Upper lobe of right lung (tissue), 1 donor: ENCODE data around the gene PSME1. TPM values are rescaled to one million over a fixed set of nuclear protein-coding genes. Genes with fewer than 3 reads are reported as not detected.
A peak's percentile ranks its signal among the peaks of the same experiment; 100 is the strongest.

Experiments used
- ATAC-seq: fragments of 200-7000 bp; cut with Tn5 transposase; one replicate; pipeline ENCODE4 v1.9.1; 2020; ENCODE audit warnings: mild to moderate bottlenecking, moderate library complexity
- DNase-seq: peaks from one replicate; pipeline ENCODE4 v3.0.0-alpha.2; 2020
- H3K27ac ChIP-seq: fragments of 200-600 bp; one replicate; pipeline ENCODE4 v1.8.0; 2022
- H3K27me3 ChIP-seq: fragments of 200-600 bp; one replicate; pipeline ENCODE4 v1.8.0; 2022; ENCODE audit warnings: mild to moderate bottlenecking
- H3K36me3 ChIP-seq: fragments of 200-600 bp; one replicate; pipeline ENCODE4 v1.8.0; 2022
- H3K4me1 ChIP-seq: fragments of 200-600 bp; one replicate; pipeline ENCODE4 v1.8.0; 2022
- H3K4me3 ChIP-seq: fragments of 200-600 bp; one replicate; pipeline ENCODE4 v1.8.0; 2022; ENCODE audit warnings: mild to moderate bottlenecking
- H3K9me3 ChIP-seq: fragments of 200-600 bp; one replicate; pipeline ENCODE4 v1.8.0; 2022
- intact Hi-C: fragments of 100-400 bp; cut with DNase I; formaldehyde crosslinking; loops from one replicate; pipeline ENCODE4 v1.11.0; 2022
- total RNA-seq: library from RNA; stranded (reverse); fragmentation: NEBNext Ultra II Directional; extraction: Animal tissue kit (Norgen Biotek cat#: 25700); gene quantifications from one replicate; pipeline ENCODE4 v1.2.1, GENCODE V29; 2021
- TF ChIP-seq, protein P1 (sequence below): fragments of 200-600 bp; IDR thresholded peaks from one replicate; pipeline ENCODE4 v1.8.0; 2022; ENCODE audit warnings: antibody characterized with exemption
- donor health status: DM: no; HTN: yes; CAD: no; lungs with severe emphysema.

PSME1 gene
- total RNA-seq, 1 donor from 2014 or later: 171 TPM

GRCh38 chr14:24177891-24178290, 41.9 kb downstream of the PSME1 start:
- ATAC-seq: no peak
- H3K27me3 ChIP-seq: no peaks in the 10 kb centered on the region
- TF ChIP-seq, protein P1, sequence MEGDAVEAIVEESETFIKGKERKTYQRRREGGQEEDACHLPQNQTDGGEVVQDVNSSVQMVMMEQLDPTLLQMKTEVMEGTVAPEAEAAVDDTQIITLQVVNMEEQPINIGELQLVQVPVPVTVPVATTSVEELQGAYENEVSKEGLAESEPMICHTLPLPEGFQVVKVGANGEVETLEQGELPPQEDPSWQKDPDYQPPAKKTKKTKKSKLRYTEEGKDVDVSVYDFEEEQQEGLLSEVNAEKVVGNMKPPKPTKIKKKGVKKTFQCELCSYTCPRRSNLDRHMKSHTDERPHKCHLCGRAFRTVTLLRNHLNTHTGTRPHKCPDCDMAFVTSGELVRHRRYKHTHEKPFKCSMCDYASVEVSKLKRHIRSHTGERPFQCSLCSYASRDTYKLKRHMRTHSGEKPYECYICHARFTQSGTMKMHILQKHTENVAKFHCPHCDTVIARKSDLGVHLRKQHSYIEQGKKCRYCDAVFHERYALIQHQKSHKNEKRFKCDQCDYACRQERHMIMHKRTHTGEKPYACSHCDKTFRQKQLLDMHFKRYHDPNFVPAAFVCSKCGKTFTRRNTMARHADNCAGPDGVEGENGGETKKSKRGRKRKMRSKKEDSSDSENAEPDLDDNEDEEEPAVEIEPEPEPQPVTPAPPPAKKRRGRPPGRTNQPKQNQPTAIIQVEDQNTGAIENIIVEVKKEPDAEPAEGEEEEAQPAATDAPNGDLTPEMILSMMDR: no peak
- no peaks in the 10 kb centered on the region for H3K9me3 ChIP-seq
- no peak overlapping the region for H3K27ac ChIP-seq
- no peak overlapping the region for H3K4me3 ChIP-seq
- no peak for DNase-seq
- peaks cover 84% of the 10 kb centered on the region for H3K36me3 ChIP-seq
- no peaks in the 10 kb centered on the region for H3K4me1 ChIP-seq
- intact Hi-C loops: no loop called here

DNA sequence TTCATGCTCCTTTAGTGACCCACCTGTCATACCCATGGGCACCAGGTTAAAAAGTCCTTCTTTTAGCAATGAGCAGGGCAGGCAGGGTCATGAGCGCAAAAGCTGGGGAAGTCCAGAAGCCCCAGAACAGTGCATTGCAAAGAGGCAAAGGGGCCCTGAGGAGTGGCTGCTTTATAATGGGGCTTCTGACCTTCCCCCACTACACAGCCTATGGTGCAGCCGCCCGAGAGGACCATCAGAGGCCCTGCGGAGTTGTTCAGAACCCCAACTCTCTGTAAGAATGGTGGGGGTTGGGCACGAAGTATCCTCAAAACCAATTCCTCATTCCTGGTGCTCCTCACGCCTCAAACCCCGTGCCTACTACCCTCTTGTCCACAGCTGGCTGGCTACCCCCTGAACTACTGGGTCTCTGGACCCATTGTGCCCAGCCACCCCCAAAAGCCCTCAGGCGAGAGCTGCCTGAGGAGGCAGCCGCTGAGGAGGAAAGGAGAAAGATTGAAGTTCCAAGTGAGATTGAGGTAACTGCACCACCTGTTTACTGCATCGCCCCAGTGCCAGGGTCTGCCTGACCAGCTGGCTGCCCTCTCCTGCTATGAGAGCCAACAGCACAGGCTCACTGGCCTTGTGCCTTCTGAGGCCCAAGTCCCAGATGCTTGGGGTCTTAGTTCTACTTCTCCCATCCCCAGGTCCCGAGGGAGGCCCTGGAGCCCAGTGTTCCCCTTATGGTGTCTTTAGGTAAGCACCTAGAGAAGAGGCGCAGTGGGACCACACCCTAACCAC, 42.6 kb downstream of the PSME1 start:
- Histone ChIP-seq H3K27ac (no peak overlapping the region), H3K9me3 (no peaks in the 10 kb centered on the region), H3K27me3 (no peaks in the 10 kb centered on the region), H3K36me3 (peaks cover 85% of the 10 kb centered on the region), H3K4me1 (no peaks in the 10 kb centered on the region), H3K4me3 (no peak overlapping the region)
- ATAC-seq: no peak
- TF ChIP-seq, protein P1: no peak
- no peak for DNase-seq
- intact Hi-C loops: no loop called here

- H3K36me3 ChIP-seq: peaks cover 94% of the 10 kb centered on the region
Measured at GRCh38 chr14:24179294-24179960, 43.4 kb downstream of the PSME1 start.

GRCh38 chr14:24179961-24180796, 44.2 kb downstream of the PSME1 start:
- ATAC-seq (no peak), DNase-seq (peak; percentile 50)
- Histone ChIP-seq H3K4me3 (no peak overlapping the region), H3K4me1 (no peaks in the 10 kb centered on the region), H3K27ac (no peak overlapping the region), H3K9me3 (no peaks in the 10 kb centered on the region), H3K36me3 (peaks cover 100% of the 10 kb centered on the region), H3K27me3 (no peaks in the 10 kb centered on the region)
- intact Hi-C loops: no loop called here
- TF ChIP-seq, protein P1: no peak

More at GRCh38 chr14:24179294-24179960, 43.4 kb downstream of the PSME1 start:
- no peaks in the 10 kb centered on the region for H3K9me3 ChIP-seq
- H3K4me3 ChIP-seq: no peak overlapping the region
- intact Hi-C loops: no loop called here
- DNase-seq: no peak
- H3K4me1 ChIP-seq: no peaks in the 10 kb centered on the region
- TF ChIP-seq, protein P1: no peak
- no peak overlapping the region for H3K27ac ChIP-seq
- H3K27me3 ChIP-seq: no peaks in the 10 kb centered on the region
- ATAC-seq: no peak

DNA sequence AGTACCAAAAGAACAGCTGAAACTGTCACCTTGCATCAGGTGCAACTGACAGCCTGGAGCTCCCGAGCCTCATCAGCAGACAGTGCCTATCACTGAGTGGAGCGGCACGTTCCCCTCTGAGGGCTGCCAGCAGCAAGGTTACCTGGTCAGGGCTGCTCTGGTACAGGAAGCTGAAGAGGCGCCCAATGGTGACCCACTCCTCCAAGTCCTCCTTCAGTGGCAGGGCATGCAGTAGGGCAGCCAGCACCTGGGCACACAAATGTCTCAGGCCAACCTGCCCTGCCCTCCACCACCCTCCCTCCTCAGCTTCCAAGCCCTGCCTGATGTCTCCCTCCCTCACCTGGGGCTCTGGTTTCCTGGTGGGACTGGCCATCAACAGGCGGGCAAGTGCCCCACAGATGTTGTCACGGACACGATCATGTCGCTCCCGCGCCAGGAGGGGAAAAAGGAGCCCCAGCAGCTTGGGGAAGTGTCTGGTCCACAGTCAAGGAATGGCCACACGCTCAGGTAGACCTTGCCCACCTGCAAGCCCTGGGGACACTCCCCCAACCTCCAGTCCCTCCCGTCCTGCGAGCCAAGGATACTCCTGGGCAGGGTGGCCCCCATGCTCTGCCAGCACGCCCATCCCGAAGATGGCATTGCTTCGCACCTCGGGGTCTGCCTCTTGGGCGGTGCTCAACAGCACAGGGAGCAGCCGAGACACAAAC, 45.5 kb downstream of the PSME1 start:
- no peaks in the 10 kb centered on the region for H3K4me1 ChIP-seq
- DNase-seq (no peak), ATAC-seq (no peak)
- H3K27ac ChIP-seq: no peak overlapping the region
- H3K4me3 ChIP-seq: no peak overlapping the region
- peaks cover 100% of the 10 kb centered on the region for H3K36me3 ChIP-seq
- no peaks in the 10 kb centered on the region for H3K9me3 ChIP-seq
- intact Hi-C loops: no loop called here
- TF ChIP-seq, protein P1: no peak
- no peaks in the 10 kb centered on the region for H3K27me3 ChIP-seq
